T-helper 1 cell treated with Interleukin-12 subunit alpha and Interleukin-12 subunit beta and Interleukin-4 antibody, amounts not matched to agents 30 μg/mL and 1 μg/mL, for 36 hours (primary cell): ENCODE measurements around the gene DOCK9.

Experiments used
- H3K27ac Mint-ChIP-seq: one replicate; pipeline ENCODE4 v1.8.0; 2021; ENCODE audit warnings: mild to moderate bottlenecking, mixed read lengths
- H3K27me3 Mint-ChIP-seq: one replicate; pipeline ENCODE4 v1.8.0; 2021; ENCODE audit warnings: low read depth, mixed read lengths
- H3K36me3 Mint-ChIP-seq: one replicate; pipeline ENCODE4 v1.8.0; 2021; ENCODE audit warnings: low read depth, mixed read lengths
- H3K4me1 Mint-ChIP-seq: one replicate; pipeline ENCODE4 v1.8.0; 2021; ENCODE audit warnings: low read depth, mixed read lengths
- H3K4me3 Mint-ChIP-seq: one replicate; pipeline ENCODE4 v1.8.0; 2021; ENCODE audit warnings: mild to moderate bottlenecking, moderate library complexity, mixed read lengths
- H3K9me3 Mint-ChIP-seq: one replicate; pipeline ENCODE4 v1.8.0; 2021; ENCODE audit warnings: mixed read lengths

Gene DOCK9, protein sequence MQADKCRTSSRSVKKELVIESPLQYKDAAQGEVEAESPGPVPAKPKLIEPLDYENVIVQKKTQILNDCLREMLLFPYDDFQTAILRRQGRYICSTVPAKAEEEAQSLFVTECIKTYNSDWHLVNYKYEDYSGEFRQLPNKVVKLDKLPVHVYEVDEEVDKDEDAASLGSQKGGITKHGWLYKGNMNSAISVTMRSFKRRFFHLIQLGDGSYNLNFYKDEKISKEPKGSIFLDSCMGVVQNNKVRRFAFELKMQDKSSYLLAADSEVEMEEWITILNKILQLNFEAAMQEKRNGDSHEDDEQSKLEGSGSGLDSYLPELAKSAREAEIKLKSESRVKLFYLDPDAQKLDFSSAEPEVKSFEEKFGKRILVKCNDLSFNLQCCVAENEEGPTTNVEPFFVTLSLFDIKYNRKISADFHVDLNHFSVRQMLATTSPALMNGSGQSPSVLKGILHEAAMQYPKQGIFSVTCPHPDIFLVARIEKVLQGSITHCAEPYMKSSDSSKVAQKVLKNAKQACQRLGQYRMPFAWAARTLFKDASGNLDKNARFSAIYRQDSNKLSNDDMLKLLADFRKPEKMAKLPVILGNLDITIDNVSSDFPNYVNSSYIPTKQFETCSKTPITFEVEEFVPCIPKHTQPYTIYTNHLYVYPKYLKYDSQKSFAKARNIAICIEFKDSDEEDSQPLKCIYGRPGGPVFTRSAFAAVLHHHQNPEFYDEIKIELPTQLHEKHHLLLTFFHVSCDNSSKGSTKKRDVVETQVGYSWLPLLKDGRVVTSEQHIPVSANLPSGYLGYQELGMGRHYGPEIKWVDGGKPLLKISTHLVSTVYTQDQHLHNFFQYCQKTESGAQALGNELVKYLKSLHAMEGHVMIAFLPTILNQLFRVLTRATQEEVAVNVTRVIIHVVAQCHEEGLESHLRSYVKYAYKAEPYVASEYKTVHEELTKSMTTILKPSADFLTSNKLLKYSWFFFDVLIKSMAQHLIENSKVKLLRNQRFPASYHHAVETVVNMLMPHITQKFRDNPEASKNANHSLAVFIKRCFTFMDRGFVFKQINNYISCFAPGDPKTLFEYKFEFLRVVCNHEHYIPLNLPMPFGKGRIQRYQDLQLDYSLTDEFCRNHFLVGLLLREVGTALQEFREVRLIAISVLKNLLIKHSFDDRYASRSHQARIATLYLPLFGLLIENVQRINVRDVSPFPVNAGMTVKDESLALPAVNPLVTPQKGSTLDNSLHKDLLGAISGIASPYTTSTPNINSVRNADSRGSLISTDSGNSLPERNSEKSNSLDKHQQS (N-terminal part only)

DNA sequence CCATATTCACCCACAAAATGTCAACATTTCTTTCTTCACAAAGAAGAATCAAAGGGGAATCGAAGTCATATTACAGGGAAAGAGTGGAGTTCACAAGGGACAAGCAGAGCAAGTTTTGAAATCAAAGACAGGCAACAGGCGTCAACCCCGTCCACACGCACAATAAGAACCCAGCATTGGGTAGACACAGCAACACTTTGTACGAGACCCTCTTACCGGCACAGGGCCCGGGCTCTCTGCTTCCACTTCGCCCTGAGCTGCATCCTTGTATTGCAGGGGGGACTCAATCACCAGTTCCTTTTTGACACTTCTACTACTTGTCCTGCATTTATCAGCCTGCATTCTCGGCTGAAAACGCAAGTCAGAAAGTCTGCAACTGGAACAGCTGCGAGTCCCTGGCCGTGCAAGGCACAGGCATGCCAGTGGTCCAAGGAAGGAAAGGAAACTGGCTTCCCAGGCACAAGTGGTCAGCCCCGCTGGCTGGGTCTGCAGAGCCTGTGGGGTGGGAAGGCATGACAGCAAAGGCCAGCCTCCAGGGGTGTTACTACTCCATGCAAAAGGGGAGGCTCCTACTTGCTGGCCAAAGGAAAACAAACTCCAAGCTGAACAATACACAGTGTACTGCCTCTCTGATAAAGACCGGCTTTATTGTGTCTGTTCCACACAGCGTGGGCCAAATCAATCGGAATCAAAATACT lies at the start of gene DOCK9:
TSS of gene DOCK9 (minus strand) at position 497 of the 698 bp plus-strand sequence. CDS start at position 342, 155 bp downstream.
- Mint-ChIP-seq H3K4me3 (no peak within 1 kb of the TSS), H3K36me3 (peaks cover 2% of the 10 kb centered on the region), H3K9me3 (no peaks in the 10 kb centered on the region), H3K4me1 (peaks cover 43% of the 10 kb centered on the region), H3K27me3 (no peaks in the 10 kb centered on the region), H3K27ac (no peak within 1 kb of the TSS)

DNA sequence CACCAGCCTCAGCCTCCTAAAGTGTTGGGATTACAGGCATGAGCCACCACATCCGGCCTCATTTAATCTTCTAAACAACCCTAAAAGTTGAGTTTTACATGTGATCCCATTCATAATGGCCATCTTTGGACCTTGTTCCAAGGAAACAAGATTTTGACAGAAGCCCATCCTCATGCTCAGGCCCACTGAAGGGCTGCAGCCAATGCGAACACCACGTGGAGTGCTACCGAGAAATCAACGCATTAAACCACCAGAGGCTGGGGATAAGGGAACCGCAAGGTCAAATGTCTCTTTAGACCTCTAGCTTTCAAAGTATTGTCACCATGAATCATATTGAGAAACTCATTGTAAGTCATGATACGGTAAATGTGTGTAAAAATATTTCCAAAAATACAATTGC lies 49.4 kb upstream of the DOCK9 start:
- peak overlapping the region; percentile 72 for H3K27ac Mint-ChIP-seq
- H3K27me3 Mint-ChIP-seq: no peaks in the 10 kb centered on the region
- peaks cover 6% of the 10 kb centered on the region for H3K9me3 Mint-ChIP-seq
- peak overlapping the region; percentile 46 for H3K4me3 Mint-ChIP-seq
- H3K4me1 Mint-ChIP-seq: peaks cover 61% of the 10 kb centered on the region
- peaks cover 19% of the 10 kb centered on the region for H3K36me3 Mint-ChIP-seq

GRCh38 chr13:99022941-99023340 lies 45.1 kb upstream of the DOCK9 start:
- H3K9me3 Mint-ChIP-seq: no peaks in the 10 kb centered on the region
- H3K27ac Mint-ChIP-seq: no peak overlapping the region
- no peak overlapping the region for H3K4me3 Mint-ChIP-seq
- peaks cover 43% of the 10 kb centered on the region for H3K4me1 Mint-ChIP-seq
- H3K36me3 Mint-ChIP-seq: peaks cover 9% of the 10 kb centered on the region
- no peaks in the 10 kb centered on the region for H3K27me3 Mint-ChIP-seq

DNA sequence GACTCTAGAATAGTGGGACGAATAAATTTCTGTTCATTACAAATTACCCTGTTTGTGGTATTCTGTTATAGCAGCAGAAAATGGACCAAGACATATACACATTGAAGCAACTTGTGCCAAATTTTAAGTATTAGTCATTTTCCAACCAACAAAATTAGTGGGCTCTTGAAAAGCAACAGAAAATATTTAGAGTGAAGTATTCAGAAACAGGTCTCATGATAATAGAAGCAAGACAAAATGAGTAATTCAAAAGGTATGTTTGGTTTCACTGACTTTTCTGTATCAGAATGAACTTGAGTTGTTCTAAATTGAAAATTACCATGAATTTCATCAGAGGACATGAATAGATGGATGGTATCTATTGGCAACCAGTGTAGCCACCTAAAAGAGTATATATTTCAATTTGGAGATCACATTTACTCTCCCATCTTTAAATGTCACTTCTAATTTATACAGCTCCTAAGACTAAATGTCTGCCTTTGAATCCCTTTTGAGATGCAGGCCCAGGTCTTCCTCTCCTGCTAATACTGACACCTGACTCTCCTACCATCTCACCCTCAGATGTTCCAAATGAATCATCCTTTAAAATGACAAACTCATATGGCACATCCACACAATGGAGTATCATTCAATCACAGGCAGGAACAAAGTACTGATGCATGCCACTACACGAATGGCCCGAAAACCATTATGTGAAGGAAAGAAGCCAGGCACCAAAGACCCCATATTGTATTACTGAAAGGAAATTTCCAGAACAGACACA lies 40.7 kb upstream of the DOCK9 start:
- H3K27me3 Mint-ChIP-seq: no peaks in the 10 kb centered on the region
- H3K27ac Mint-ChIP-seq: no peak overlapping the region
- no peak overlapping the region for H3K4me3 Mint-ChIP-seq
- no peaks in the 10 kb centered on the region for H3K9me3 Mint-ChIP-seq
- peaks cover 4% of the 10 kb centered on the region for H3K36me3 Mint-ChIP-seq
- peaks cover 25% of the 10 kb centered on the region for H3K4me1 Mint-ChIP-seq

GRCh38 chr13:99015606-99016490 lies 38.0 kb upstream of the DOCK9 start:
- Mint-ChIP-seq H3K9me3 (no peaks in the 10 kb centered on the region), H3K4me3 (no peak overlapping the region), H3K27me3 (no peaks in the 10 kb centered on the region), H3K27ac (no peak overlapping the region), H3K36me3 (peaks cover 3% of the 10 kb centered on the region), H3K4me1 (peaks cover 22% of the 10 kb centered on the region)

DNA sequence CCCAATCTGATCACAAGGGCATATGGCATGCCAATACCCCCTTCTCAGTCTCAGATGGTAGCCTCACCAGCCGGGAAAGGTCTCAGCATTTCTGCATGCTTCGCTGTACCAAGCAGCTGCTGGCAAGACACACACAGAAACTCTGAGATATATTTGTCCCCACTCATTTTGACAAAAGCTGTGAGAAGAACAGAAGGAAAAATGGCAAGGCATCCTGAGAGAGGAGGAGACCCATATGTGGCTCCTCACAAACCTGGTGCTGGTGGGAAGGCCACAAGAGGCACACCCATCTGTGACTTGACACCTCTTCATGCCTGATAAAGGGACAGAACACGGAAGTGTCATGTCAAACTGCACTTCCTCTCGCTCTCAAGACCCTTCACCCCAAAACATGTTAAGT lies 36.7 kb upstream of the DOCK9 start:
- H3K4me3 Mint-ChIP-seq: no peak overlapping the region
- peaks cover 19% of the 10 kb centered on the region for H3K4me1 Mint-ChIP-seq
- peaks cover 3% of the 10 kb centered on the region for H3K36me3 Mint-ChIP-seq
- no peaks in the 10 kb centered on the region for H3K9me3 Mint-ChIP-seq
- no peak overlapping the region for H3K27ac Mint-ChIP-seq
- no peaks in the 10 kb centered on the region for H3K27me3 Mint-ChIP-seq

- Mint-ChIP-seq H3K4me1 (peaks cover 24% of the 10 kb centered on the region), H3K9me3 (no peaks in the 10 kb centered on the region), H3K4me3 (no peak overlapping the region), H3K36me3 (peaks cover 5% of the 10 kb centered on the region), H3K27me3 (no peaks in the 10 kb centered on the region), H3K27ac (no peak overlapping the region)
These were observed 36.1 kb upstream of the DOCK9 start for GRCh38 chr13:99013951-99014350.

- no peak overlapping the region for H3K4me3 Mint-ChIP-seq
- no peak overlapping the region for H3K27ac Mint-ChIP-seq
- peaks cover 23% of the 10 kb centered on the region for H3K4me1 Mint-ChIP-seq
- peaks cover 2% of the 10 kb centered on the region for H3K36me3 Mint-ChIP-seq
- H3K27me3 Mint-ChIP-seq: no peaks in the 10 kb centered on the region
- H3K9me3 Mint-ChIP-seq: no peaks in the 10 kb centered on the region
These were observed 34.7 kb upstream of the DOCK9 start for GRCh38 chr13:99012539-99012938.

- no peaks in the 10 kb centered on the region for H3K9me3 Mint-ChIP-seq
- H3K4me3 Mint-ChIP-seq: no peak overlapping the region
- H3K4me1 Mint-ChIP-seq: peaks cover 10% of the 10 kb centered on the region
- H3K27ac Mint-ChIP-seq: no peak overlapping the region
- H3K36me3 Mint-ChIP-seq: peaks cover 2% of the 10 kb centered on the region
- H3K27me3 Mint-ChIP-seq: no peaks in the 10 kb centered on the region
These were observed 32.2 kb upstream of the DOCK9 start for GRCh38 chr13:99009987-99010551.

DNA sequence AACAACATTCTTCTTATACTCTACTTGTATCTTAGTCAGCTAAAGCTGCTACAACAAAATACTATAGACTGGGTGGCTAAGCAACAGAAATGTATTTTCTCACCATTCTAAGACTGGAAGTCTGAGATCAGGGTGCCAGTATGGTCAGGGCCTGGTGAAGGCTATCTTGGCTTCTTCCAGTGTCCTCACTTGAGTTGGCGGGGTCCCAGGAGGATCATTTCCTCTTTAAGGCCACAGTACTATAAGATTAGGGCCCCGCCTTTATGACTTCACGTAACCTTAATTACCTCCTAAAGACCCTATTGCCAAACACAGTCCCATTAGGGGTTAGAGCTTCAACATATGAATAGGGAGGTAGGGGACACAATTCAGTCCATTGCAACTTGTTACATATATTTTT lies 30.7 kb upstream of the DOCK9 start:
- H3K4me1 Mint-ChIP-seq: peaks cover 14% of the 10 kb centered on the region
- peaks cover 7% of the 10 kb centered on the region for H3K36me3 Mint-ChIP-seq
- no peak overlapping the region for H3K27ac Mint-ChIP-seq
- no peaks in the 10 kb centered on the region for H3K9me3 Mint-ChIP-seq
- no peak overlapping the region for H3K4me3 Mint-ChIP-seq
- H3K27me3 Mint-ChIP-seq: no peaks in the 10 kb centered on the region

DNA sequence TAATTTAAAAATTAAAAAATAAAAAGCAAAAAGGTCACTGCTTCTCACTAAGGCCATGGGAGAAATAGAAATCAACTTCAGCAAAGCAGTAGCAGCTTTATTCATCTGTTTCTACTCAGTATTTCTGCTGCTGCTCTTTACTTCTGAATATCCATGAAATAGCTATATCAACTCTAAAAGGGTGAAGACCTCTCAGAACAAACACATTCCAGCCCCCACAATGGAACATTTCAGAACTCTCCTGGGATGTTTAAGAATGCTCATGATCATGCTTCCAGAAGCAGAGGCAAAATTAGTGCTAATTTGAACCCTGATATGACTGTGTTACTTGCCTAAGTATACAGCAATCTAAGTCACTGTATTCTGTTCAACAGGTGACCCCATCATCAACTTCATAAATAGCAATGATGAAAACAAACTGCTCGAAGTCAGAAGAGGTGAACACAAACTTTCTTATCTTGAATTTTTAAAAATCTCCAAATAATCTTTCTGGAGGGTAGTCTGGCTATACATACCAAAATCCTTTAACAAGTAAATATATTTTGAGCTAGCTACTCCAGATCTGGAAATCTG lies 29.6 kb upstream of the DOCK9 start:
- Mint-ChIP-seq H3K4me1 (peaks cover 19% of the 10 kb centered on the region), H3K9me3 (no peaks in the 10 kb centered on the region)

GRCh38 chr13:99005609-99006008 lies 27.7 kb upstream of the DOCK9 start:
- Mint-ChIP-seq H3K36me3 (peaks cover 9% of the 10 kb centered on the region), H3K4me3 (no peak overlapping the region), H3K9me3 (no peaks in the 10 kb centered on the region), H3K4me1 (peaks cover 29% of the 10 kb centered on the region), H3K27me3 (no peaks in the 10 kb centered on the region), H3K27ac (no peak overlapping the region)

More for the DNA sequence above, 29.6 kb upstream of the DOCK9 start:
- peaks cover 9% of the 10 kb centered on the region for H3K36me3 Mint-ChIP-seq
- no peak overlapping the region for H3K4me3 Mint-ChIP-seq
- no peaks in the 10 kb centered on the region for H3K27me3 Mint-ChIP-seq
- H3K27ac Mint-ChIP-seq: no peak overlapping the region
